ENCODE data around the gene ATG4D. TPM values are rescaled to one million over a fixed set of nuclear protein-coding genes. Genes with fewer than 3 reads are reported as not detected.

ATG4D gene
- total RNA-seq, 1 experiment from 2014 or later: 59.4 TPM

DNA sequence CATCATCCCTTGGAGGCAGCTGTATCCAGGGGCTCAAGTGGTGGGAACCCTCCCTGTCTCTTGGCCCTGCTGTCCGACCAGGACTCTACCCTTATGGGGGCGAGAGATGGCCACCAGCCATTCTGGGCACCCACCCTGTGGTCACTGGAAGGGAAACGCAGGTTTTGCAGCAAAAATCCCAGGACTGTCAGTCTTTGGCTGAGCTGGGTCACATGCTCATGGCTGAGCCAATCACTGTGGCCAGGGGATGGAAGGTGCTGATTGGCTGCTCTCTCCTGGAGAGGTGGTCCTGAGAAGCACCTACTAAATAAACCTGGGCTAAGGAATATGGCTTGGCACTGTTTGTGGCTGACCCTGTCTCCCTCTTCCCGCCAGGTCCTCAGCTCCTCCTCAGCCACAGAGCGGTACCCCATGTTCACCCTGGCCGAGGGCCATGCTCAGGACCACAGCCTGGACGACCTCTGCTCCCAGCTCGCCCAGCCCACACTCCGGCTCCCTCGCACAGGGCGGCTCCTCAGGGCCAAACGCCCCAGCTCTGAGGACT lies 8.9 kb downstream of the ATG4D start (continued):
- TF ChIP-seq, protein P1, sequence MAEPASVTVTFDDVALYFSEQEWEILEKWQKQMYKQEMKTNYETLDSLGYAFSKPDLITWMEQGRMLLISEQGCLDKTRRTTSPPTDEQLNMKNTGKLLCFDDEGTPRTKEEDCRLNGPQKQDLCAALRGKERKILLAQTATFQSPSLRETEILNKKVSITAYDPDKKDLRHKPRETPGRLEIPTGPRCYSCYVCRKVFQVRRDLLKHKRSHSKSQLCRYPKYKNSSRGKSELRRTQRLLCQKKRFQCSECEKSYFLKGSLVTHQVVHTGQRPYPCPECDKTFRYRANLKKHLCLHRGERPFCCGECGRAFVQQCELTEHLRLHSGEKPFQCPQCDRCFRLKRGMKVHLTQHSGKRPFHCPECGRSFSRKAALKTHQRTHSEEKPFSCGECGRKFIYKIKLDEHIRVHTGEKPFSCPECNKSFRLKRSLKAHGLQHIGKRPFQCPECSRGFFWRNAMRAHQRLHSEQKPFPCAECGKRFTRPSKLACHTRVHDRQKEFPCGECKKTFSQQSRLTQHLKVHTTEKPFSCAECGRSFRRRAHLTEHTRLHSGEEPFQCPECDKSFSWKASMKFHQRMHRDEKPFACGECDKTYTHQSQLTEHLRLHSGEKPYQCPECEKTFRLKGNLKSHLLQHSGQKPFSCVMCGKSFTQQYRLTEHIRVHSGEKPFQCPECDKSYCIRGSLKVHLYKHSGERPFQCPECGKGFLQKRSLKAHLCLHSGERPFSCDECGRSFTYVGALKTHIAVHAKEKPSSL (CRISPR knock-in tag; conservative IDR thresholded peaks at IDR 0.05): no peak
- TF ChIP-seq, protein P2, sequence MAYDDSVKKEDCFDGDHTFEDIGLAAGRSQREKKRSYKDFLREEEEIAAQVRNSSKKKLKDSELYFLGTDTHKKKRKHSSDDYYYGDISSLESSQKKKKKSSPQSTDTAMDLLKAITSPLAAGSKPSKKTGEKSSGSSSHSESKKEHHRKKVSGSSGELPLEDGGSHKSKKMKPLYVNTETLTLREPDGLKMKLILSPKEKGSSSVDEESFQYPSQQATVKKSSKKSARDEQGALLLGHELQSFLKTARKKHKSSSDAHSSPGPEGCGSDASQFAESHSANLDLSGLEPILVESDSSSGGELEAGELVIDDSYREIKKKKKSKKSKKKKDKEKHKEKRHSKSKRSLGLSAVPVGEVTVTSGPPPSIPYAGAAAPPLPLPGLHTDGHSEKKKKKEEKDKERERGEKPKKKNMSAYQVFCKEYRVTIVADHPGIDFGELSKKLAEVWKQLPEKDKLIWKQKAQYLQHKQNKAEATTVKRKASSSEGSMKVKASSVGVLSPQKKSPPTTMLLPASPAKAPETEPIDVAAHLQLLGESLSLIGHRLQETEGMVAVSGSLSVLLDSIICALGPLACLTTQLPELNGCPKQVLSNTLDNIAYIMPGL (CRISPR knock-in tag; IDR thresholded peaks at IDR 0.05): no peak
- TF ChIP-seq, protein P3, sequence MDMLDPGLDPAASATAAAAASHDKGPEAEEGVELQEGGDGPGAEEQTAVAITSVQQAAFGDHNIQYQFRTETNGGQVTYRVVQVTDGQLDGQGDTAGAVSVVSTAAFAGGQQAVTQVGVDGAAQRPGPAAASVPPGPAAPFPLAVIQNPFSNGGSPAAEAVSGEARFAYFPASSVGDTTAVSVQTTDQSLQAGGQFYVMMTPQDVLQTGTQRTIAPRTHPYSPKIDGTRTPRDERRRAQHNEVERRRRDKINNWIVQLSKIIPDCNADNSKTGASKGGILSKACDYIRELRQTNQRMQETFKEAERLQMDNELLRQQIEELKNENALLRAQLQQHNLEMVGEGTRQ (CRISPR knock-in tag; IDR thresholded peaks at IDR 0.05): peak; percentile 94
- TF ChIP-seq, protein P4, sequence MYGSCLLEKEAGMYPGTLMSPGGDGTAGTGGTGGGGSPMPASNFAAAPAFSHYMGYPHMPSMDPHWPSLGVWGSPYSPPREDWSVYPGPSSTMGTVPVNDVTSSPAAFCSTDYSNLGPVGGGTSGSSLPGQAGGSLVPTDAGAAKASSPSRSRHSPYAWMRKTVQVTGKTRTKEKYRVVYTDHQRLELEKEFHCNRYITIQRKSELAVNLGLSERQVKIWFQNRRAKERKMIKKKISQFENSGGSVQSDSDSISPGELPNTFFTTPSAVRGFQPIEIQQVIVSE (CRISPR knock-in tag; IDR thresholded peaks at IDR 0.05; ENCODE audit: borderline replicate concordance): no peak
- no peak; the same call in 1 of the 2 replicates for TF ChIP-seq ZNF671 (CRISPR knock-in tag; IDR thresholded peaks at IDR 0.05)
- TF ChIP-seq CREM (CRISPR knock-in tag; IDR thresholded peaks at IDR 0.05): 0 out of 2 replicates have a peak, but pooled peaks have one; percentile 35

DNA sequence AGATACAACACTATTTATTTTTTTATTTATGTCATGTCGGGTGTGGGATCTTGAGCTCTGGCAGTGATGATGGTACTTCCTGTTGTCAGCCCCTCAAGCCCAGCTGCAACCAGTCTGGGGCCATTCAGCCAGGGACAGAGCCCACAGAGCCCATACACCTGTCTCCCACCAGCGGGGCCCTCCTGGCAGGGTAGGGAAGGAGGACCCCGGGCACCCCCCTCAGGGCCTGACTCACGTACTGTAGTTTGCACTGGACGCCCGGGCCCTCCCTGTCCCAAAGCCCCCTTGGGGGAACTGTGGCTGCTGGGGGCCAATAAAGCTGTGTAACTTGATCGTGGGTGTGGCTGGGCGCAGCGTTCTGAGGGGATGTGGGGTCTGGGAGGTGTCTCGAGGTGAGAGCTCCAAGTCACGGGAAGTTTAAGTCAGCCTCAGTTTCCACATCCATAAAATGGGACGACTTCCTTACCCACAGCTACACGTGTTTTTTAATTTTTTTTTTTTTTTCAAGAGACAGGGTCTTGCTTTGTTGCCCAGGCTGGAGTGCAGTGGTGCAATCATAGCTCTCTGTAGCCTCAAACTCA lies 9.5 kb downstream of the ATG4D start:
- Mint-ChIP-seq H3K4me1 (no peaks in the 10 kb centered on the region), H3K36me3 (peaks cover 55% of the 10 kb centered on the region), H3K9me3 (no peaks in the 10 kb centered on the region), H3K27me3 (ENCODE audit: low read depth) (no peaks in the 10 kb centered on the region), H3K27ac (no peak overlapping the region), H3K4me3 (no peak overlapping the region)
- ChIA-PET CTCF (interaction anchor here (0.6 to 3.7 kb wide), 16 partner anchors 9 to 199 kb away, joined by 3 to 27 read pairs (median 6); partner anchors contain the start of genes ATG4D and QTRT1), POLR2A (interaction anchor here (0.6 to 1.2 kb wide), 4 partner anchors 13 to 143 kb away, joined by 3 to 6 read pairs (median 4); partner anchors contain the start of genes KRI1 and SLC44A2)
- DNase-seq (ENCODE audit: low spot score) (no peak), ATAC-seq (no peak)
- TF ChIP-seq RORB (CRISPR knock-in tag; IDR thresholded peaks at IDR 0.05): no peak
- no peak for TF ChIP-seq CBFB (CRISPR knock-in tag; IDR thresholded peaks at IDR 0.05; ENCODE audit: low read depth)
- TF ChIP-seq ZNF416 (CRISPR knock-in tag; IDR thresholded peaks at IDR 0.05): no peak
- TF ChIP-seq FOXP1 (CRISPR knock-in tag; IDR thresholded peaks at IDR 0.05; ENCODE audit: borderline replicate concordance): no peak
- TF ChIP-seq ATF1 (CRISPR knock-in tag; IDR thresholded peaks at IDR 0.05): no peak

DNA sequence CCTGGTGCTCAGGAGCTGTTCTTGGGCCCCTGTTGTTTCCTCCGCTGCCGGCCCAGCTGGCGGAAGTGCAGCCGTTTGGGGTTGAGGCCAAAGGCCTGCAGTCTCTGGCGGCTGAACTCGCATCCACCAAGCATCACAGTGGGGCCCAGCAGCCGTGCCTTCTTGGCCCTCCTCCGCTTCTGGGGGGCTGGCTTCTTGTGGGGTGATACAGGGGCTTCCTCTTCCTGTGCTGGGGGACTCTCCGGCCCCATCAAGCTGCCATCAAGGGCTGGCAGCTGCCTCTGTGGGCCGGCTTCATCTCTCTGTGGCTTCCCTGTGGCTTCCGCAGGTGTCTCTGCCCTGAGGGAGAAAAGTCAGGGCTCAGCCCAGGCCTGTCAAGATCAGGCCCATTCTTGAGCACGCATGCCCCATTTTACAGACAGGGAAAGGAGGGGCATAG lies 10.3 kb downstream of the ATG4D start:
- Mint-ChIP-seq H3K9me3 (no peaks in the 10 kb centered on the region), H3K36me3 (peaks cover 50% of the 10 kb centered on the region), H3K4me3 (no peak overlapping the region), H3K27ac (no peak overlapping the region), H3K4me1 (no peaks in the 10 kb centered on the region), H3K27me3 (ENCODE audit: low read depth) (no peaks in the 10 kb centered on the region)
- DNase-seq (ENCODE audit: low spot score): no peak
- POLR2A ChIA-PET: interaction anchor here (1.1 kb wide), 1 partner anchor 142 kb away, joined by 3 read pairs; no protein-coding TSS in a partner anchor
- no peak for ATAC-seq
- CTCF ChIA-PET: interaction anchor here (2.4 to 3.7 kb wide), 4 partner anchors 12 to 146 kb away, joined by 6 to 26 read pairs (median 18); partner anchors contain the start of gene ATG4D
- no peak for TF ChIP-seq FOXJ3 (CRISPR knock-in tag; IDR thresholded peaks at IDR 0.05; ENCODE audit: borderline replicate concordance)
- no peak for TF ChIP-seq GABPB1 (CRISPR knock-in tag; IDR thresholded peaks at IDR 0.05)
- TF ChIP-seq ZNF671 (CRISPR knock-in tag; IDR thresholded peaks at IDR 0.05): no peak
- no peak for TF ChIP-seq ZNF121 (CRISPR knock-in tag; IDR thresholded peaks at IDR 0.05)
- TF ChIP-seq, protein P5, sequence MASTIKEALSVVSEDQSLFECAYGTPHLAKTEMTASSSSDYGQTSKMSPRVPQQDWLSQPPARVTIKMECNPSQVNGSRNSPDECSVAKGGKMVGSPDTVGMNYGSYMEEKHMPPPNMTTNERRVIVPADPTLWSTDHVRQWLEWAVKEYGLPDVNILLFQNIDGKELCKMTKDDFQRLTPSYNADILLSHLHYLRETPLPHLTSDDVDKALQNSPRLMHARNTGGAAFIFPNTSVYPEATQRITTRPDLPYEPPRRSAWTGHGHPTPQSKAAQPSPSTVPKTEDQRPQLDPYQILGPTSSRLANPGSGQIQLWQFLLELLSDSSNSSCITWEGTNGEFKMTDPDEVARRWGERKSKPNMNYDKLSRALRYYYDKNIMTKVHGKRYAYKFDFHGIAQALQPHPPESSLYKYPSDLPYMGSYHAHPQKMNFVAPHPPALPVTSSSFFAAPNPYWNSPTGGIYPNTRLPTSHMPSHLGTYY (CRISPR knock-in tag; IDR thresholded peaks at IDR 0.05): no peak
- TF ChIP-seq, protein P6, sequence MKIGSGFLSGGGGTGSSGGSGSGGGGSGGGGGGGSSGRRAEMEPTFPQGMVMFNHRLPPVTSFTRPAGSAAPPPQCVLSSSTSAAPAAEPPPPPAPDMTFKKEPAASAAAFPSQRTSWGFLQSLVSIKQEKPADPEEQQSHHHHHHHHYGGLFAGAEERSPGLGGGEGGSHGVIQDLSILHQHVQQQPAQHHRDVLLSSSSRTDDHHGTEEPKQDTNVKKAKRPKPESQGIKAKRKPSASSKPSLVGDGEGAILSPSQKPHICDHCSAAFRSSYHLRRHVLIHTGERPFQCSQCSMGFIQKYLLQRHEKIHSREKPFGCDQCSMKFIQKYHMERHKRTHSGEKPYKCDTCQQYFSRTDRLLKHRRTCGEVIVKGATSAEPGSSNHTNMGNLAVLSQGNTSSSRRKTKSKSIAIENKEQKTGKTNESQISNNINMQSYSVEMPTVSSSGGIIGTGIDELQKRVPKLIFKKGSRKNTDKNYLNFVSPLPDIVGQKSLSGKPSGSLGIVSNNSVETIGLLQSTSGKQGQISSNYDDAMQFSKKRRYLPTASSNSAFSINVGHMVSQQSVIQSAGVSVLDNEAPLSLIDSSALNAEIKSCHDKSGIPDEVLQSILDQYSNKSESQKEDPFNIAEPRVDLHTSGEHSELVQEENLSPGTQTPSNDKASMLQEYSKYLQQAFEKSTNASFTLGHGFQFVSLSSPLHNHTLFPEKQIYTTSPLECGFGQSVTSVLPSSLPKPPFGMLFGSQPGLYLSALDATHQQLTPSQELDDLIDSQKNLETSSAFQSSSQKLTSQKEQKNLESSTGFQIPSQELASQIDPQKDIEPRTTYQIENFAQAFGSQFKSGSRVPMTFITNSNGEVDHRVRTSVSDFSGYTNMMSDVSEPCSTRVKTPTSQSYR (CRISPR knock-in tag; IDR thresholded peaks at IDR 0.05): no peak
- TF ChIP-seq, protein P1 (CRISPR knock-in tag; conservative IDR thresholded peaks at IDR 0.05): no peak
- no peak for TF ChIP-seq SP1 (CRISPR knock-in tag; conservative IDR thresholded peaks at IDR 0.05)
- no peak for TF ChIP-seq MYBL2 (CRISPR knock-in tag; IDR thresholded peaks at IDR 0.05)
